NCI-H2107 treated with DMSO at 0.1 percent for 48 hours (cell line): ENCODE data around the gene UTP4.

Experiments
- DNase-seq: peaks from one replicate; lab custom pipeline; 2025; ENCODE audit not compliant: unreplicated experiment; lab: John Stamatoyannopoulos, UW

The UTP4 gene

GRCh38 chr16:69171325-69172084, 39.1 kb downstream of the UTP4 start:
- DNase-seq, result no peak

DNA sequence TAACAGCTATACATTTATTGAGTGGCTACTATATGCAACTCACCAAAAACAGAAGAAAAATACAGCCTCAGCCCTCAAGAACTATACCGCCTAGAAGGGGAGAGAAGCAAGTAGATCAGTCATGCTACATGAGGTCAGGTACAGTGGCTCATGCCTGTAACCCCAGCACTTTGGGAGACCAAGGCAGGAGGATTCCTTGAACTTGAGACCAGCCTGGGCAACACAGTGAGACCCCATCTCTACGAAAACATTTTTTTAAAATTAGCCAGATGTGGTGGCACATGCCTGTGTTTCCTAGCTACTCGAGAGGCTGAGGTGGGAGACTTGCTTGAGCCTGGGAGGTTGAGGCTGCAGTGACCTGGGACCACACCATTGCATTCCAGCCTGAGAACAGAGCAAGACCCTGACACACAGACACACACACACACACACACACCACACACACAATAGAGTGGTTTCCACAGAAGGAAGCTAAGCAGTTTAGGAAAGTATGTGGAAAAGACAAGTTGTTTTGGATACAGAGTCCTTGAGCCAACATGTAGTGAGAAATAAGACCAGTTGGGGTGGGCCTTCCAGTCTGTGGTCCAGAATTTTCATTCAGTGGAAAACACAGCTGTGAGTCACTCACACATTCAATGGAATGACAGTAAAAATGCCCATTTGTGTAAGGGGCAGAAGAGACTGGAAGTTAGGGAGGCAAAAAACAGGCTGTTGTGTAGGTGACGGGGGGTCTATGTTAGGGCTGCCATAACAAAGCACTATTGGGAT, 43.8 kb downstream of the UTP4 start:
- DNase-seq, result no peak

- peak; percentile 8 for DNase-seq
Measured at GRCh38 chr16:69179328-69180010, 47.0 kb downstream of the UTP4 start.

DNA sequence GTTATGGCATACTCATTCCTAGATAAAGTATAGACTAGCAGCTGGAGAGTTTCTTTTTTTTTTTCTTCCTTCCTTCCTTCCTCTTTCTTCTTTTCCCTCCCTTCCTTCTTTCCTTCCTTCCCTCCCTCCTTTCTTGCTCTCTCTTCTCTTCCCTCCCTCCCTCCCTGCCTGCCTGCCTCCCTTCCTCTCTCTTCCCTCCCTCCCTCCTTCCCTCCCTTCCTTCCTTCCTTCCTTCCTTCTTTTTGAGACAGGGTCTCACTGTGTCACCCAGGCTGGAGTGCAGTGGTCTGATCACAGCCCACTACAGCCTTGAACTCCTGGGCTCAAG, 47.5 kb downstream of the UTP4 start:
- no peak for DNase-seq

DNA sequence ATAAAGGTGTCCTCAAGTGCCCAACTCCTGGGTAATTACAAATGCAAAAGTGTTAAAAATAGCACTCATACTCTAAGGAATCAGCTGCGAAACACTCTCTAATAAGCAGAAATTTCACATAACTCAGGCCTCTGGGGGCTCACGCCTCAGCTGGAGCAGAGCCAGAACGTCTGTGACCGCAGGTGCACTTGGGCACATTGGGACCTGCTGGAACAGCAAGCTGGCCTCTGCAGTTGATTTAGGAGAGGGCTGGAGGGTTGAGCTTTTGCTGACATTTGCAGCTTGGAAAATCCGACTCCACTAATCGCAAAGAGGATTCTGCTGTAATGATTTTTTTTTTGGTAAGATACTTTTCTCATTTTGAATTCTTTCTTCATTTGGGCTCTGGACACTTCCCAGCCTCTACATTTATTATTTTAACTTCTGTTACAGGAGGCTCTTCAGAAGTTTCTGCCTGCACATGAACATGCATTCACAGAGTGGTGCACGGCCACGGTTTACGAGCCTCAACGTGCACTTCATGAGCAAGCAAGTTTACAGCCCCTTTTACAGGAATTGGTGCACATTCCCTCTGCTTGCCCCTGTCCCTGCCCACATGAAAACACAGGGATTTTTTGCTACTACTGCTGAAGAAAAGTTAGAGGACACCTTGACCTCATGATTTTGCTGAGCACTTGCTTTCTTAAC, 50.4 kb downstream of the UTP4 start:
- peak; percentile 18 for DNase-seq

- peak; percentile 74 for DNase-seq
Measured at GRCh38 chr16:69186642-69187445, 54.4 kb downstream of the UTP4 start, which contains the start of gene SNTB2. TSS of gene SNTB2 (plus strand) at chr16:69187164. CDS start at chr16:69187167, 3 bp downstream.

DNA sequence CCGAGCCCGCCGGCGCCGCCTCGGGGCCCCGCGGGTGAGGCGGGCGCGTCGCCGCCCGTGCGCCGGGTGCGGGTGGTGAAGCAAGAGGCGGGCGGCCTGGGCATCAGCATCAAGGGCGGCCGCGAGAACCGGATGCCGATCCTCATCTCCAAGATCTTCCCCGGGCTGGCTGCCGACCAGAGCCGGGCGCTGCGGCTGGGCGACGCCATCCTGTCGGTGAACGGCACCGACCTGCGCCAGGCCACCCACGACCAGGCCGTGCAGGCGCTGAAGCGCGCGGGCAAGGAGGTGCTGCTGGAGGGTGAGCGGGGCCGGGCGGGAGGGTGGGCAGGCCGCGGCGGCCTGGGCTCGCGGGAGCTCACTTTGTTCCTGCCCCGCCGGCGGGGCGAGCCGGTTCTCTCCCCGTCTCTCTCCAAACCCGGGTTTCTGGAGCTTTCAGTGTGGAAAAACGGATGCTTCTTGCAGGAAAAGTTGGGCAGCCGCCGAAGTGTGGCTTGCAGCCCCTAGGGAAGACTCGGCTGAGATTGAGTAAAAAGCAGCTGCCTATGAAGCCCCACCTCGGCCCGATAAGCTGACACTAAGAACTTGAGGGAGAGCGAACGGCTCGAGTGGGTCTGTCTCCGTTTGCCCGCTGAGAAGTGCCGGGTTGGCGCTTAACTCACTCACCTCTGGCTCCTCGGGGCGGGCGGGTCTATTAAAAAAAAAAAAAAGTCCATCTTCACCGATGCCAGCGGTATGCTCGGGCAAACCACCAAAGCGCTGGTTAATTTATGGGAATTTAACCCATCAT, 55.2 kb downstream of the UTP4 start:
- DNase-seq, result peak; percentile 82

DNA sequence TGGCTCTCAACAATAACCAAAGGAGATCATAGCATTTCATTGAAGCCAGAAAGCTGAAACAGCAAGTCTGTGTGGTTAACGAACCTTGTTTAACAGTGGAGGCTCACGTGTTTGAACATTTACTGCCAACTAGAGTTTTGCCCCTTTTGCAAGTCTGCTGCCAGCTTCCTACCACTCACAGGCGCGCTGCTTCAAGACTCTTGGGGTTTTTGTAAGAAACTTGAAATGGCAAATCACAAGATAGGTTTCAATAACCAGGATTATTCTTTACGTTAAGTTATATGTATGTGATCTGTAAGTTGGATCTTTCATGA, 55.7 kb downstream of the UTP4 start:
- DNase-seq, result peak; percentile 82

GRCh38 chr16:69188716-69189115, 56.3 kb downstream of the UTP4 start:
- no peak for DNase-seq

GRCh38 chr16:69190046-69190588, 57.7 kb downstream of the UTP4 start:
- no peak for DNase-seq

- no peak for DNase-seq
Measured at GRCh38 chr16:69190598-69190997, 58.1 kb downstream of the UTP4 start.

DNA sequence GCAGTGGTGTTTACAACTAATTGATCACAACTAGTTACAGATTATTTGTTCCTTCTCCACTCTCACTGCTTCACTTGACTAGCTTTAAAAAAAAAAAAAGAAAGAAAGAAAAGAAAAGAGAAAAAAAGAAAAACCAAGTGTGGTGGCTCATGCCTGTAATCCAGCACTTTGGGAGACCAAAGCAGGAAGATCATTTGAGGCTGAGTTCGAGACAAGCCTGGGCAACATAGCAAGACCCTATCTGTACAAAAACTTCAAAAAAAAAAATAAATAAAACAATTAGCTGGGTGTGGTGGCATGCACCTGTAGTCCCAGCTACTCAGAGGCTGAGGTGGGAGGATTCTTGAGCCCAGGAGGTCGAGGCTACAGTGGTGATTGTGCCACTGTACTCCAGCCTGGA, 58.7 kb downstream of the UTP4 start:
- DNase-seq, result no peak

DNA sequence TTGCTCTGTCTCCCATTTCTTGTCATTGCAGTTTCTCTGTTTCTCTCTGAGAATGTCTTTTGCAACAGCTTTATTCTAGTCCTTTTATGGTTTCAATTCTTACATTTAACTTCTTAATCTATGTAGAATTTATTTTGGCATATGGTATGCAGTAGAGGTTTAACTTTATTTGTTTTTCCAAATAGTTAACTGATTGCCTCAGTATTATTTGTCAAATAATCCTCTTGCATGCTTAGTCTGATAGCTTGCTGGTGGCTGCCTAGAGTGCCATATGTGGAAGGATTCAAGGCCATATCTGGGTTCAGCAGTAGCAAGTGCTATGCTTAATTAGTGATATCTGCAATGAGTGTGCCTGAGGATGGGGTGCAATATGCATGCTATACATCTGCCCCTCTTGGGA, 61.4 kb downstream of the UTP4 start:
- DNase-seq, result no peak

GRCh38 chr16:69194488-69194887, 62.0 kb downstream of the UTP4 start:
- no peak for DNase-seq

- DNase-seq, result no peak
Measured at GRCh38 chr16:69195369-69196029, 63.0 kb downstream of the UTP4 start.

DNA sequence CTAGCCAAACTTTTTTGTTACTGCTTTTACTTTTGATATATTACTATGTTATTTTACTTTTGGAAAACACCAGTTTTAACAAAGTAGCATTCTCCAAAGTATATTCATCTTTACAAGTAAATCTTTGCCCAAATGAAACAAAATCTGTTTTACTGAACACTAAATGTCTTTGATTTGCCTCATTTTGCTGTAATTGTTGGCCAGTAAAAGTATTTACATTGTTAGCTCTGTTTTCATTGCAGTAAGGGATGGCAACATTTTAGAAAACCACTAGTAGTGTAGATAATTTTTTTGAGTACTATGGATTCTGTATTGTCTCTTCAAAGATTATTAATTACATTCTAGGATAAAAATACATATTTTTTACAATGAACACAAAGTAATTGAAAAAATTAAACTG, 65.1 kb downstream of the UTP4 start:
- DNase-seq, result no peak

GRCh38 chr16:69199382-69199781, 66.9 kb downstream of the UTP4 start:
- no peak for DNase-seq

DNA sequence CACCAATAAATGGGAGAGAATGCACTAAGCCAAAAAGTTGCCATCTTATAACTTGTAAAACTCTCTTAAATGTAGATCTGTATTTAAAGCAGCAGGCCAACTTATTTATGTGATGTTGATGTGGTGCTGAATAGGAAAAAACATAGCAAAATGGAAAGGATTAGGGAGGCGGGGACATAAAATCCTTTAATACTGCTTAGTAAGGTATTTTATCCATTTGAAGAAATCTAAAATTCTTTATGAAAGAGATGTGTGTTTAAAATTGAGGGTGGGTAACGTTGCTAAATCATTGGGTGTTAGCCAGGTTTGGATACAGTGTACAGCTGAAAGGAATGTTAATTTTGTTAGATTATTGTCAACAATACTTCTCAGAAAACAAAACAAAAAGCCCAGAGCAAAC, 68.8 kb downstream of the UTP4 start:
- DNase-seq, result no peak

DNA sequence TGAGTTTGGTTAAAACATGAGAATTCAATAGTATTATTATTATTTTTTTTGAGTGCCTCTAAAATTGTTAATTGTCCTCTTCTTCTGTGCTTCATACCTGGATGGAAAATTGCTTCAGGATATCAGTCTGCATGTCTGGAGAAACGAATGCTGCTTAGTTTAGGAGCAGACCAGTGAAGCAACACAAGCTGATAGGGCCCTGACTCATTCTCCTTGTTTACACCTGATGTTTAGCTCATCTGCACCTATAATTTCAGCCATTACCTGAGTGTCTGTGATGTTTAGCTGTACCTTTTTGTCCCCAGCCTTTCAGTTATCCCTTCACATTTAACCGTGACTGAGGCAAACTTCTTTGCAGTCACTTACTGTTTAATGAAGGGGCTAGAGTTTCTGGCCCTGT, 69.3 kb downstream of the UTP4 start:
- DNase-seq, result no peak
